Gastroesophageal sphincter (tissue), 4 donors: ENCODE results near the gene ECEL1. TPM values are rescaled to one million over a fixed set of nuclear protein-coding genes. Genes with fewer than 3 reads are reported as not detected.

Experiments
- ATAC-seq: fragments of 150-250 bp; one replicate; pipeline ENCODE4 v1.9.1; 2016; ENCODE audit warnings: mild to moderate bottlenecking, moderate library complexity
- H3K27ac ChIP-seq, 4 donors: fragments of 200-600 bp; sonication (generic) in 3 of 4; 1 replicate in 3 of 4; 2 replicates in 1 of 4; pipeline ENCODE4 v1.5.1; 2016 to 2019
- H3K27me3 ChIP-seq: fragments of 200-600 bp; sonication (generic); one replicate; pipeline ENCODE4 v1.5.1; 2019
- H3K36me3 ChIP-seq, 2 donors: fragments of 200-600 bp; sonication (generic); one replicate each; pipeline ENCODE4 v1.5.1; 2019; ENCODE audit warnings: control low read depth in 1 of 2
- H3K4me1 ChIP-seq, 3 donors: fragments of 200-600 bp; sonication (generic); 1 replicate in 2 of 3; 2 replicates in 1 of 3; pipeline ENCODE4 v1.5.1; 2016 to 2019; ENCODE audit warnings: control low read depth in 2 of 3
- H3K4me3 ChIP-seq, 2 donors: fragments of 200-600 bp; sonication (generic); one replicate each; pipeline ENCODE4 v1.5.1; 2019; ENCODE audit warnings: mild to moderate bottlenecking in 1 of 2, moderate library complexity in 1 of 2
- H3K9me3 ChIP-seq, 3 donors: fragments of 200-600 bp; sonication (generic); one replicate each; pipeline ENCODE4 v1.5.1; 2017 to 2019; ENCODE audit warnings: control low read depth in 2 of 3
- CTCF ChIP-seq, 4 experiments: fragments of 200-600 bp in 2 of 4; fragments of 450-650 bp in 2 of 4; sonication (generic) in 1 of 4; IDR thresholded peaks; one replicate each; pipeline ENCODE4 v1.5.1; 2017 to 2019; ENCODE audit warnings: antibody characterized with exemption in 4 of 4, mild to moderate bottlenecking in 2 of 4, moderate library complexity in 2 of 4
- EP300 ChIP-seq: sonication (generic); formaldehyde crosslinking; IDR thresholded peaks from one replicate; pipeline ENCODE4 v1.6.1; 2017; ENCODE audit warnings: antibody characterized with exemption, mild to moderate bottlenecking
- POLR2A ChIP-seq, 2 donors: fragments of 450-650 bp; IDR thresholded peaks; one replicate each; pipeline ENCODE4 v1.6.1; 2017; ENCODE audit warnings: antibody characterized with exemption in 2 of 2, mild to moderate bottlenecking in 2 of 2, moderate library complexity in 1 of 2
- POLR2AphosphoS5 ChIP-seq: sonication (generic); formaldehyde crosslinking; IDR thresholded peaks from one replicate; pipeline ENCODE4 v1.6.1; 2017; ENCODE audit warnings: antibody characterized with exemption
- WGBS, 2 donors: methylation state at CpG; one replicate each; pipeline ENCODE4 v1.1.5; 2018; ENCODE audit warnings: low coverage in 1 of 2; 5-methylcytosine and 5-hydroxymethylcytosine counted together
- total RNA-seq, 4 donors: library from RNA; depleted of rRNA; stranded (reverse); fragments of >200 nt; gene quantifications; one replicate each; pipeline ENCODE4 v1.1.0, GENCODE V29; 2016

ECEL1 gene
- total RNA-seq, 4 donors from 2014 or later = 1.1 to 1.4 TPM; not detected in 2

- H3K9me3 ChIP-seq = no peaks in the 10 kb centered on the region
- WGBS, 2 donors = no CpG with 5 or more reads among the region's 14 CpGs
- H3K4me3 ChIP-seq = no peak overlapping the region
- TF ChIP-seq CTCF (IDR thresholded peaks at IDR 0.05) = no peak
- TF ChIP-seq EP300 = no peak
- no peak for TF ChIP-seq POLR2AphosphoS5
- no peak for TF ChIP-seq POLR2A (IDR thresholded peaks at IDR 0.05)
- peaks cover 74% of the 10 kb centered on the region for H3K27me3 ChIP-seq
- H3K27ac ChIP-seq = no peak overlapping the region
- peaks cover 0 to 44% (median 25%) of the 10 kb centered on the region in 3 donors for H3K4me1 ChIP-seq
- no peak for ATAC-seq
- H3K36me3 ChIP-seq = no peaks in the 10 kb centered on the region
Measured at GRCh38 chr2:232525199-232525598, 37.6 kb upstream of the ECEL1 start.

- 100% methylated on average over 1 of the region's 6 CpGs; no CpG with 5 or more reads in 1 of the 2 donors for WGBS, 2 donors
- H3K27ac ChIP-seq = no peak overlapping the region
- H3K4me3 ChIP-seq = no peak overlapping the region
- H3K4me1 ChIP-seq = peaks cover 0 to 44% (median 25%) of the 10 kb centered on the region in 3 donors
- no peak for ATAC-seq
- no peaks in the 10 kb centered on the region for H3K36me3 ChIP-seq
- H3K27me3 ChIP-seq = peaks cover 74% of the 10 kb centered on the region
- TF ChIP-seq POLR2A (IDR thresholded peaks at IDR 0.05) (no peak), EP300 (no peak), POLR2AphosphoS5 (no peak)
- no peaks in the 10 kb centered on the region for H3K9me3 ChIP-seq
Measured at GRCh38 chr2:232524771-232525170, 37.1 kb upstream of the ECEL1 start.

GRCh38 chr2:232523682-232524597, 36.3 kb upstream of the ECEL1 start:
- Histone ChIP-seq H3K4me1 (peaks cover 0 to 44% (median 25%) of the 10 kb centered on the region in 3 donors), H3K4me3 (peak overlapping the region in 1 of 2 donors; percentile 40)

GRCh38 chr2:232523402-232523681, 35.7 kb upstream of the ECEL1 start:
- Histone ChIP-seq H3K27ac (no peak overlapping the region), H3K36me3 (no peaks in the 10 kb centered on the region), H3K27me3 (peaks cover 85% of the 10 kb centered on the region), H3K9me3 (no peaks in the 10 kb centered on the region), H3K4me1 (peaks cover 0 to 44% (median 25%) of the 10 kb centered on the region in 3 donors), H3K4me3 (peak overlapping the region in 1 of 2 donors; percentile 40)
- 11% methylated on average over 4 of the region's 16 CpGs; no CpG with 5 or more reads in 1 of the 2 donors for WGBS, 2 donors
- TF ChIP-seq EP300 (no peak), POLR2A (IDR thresholded peaks at IDR 0.05) (no peak), CTCF (IDR thresholded peaks at IDR 0.05) (no peak)
- no peak for ATAC-seq

More at GRCh38 chr2:232523682-232524597, 36.3 kb upstream of the ECEL1 start:
- no peak for ATAC-seq
- H3K27me3 ChIP-seq = peaks cover 81% of the 10 kb centered on the region
- H3K27ac ChIP-seq = no peak overlapping the region
- 20% methylated on average over 1 of the region's 75 CpGs; no CpG with 5 or more reads in 1 of the 2 donors for WGBS, 2 donors
- no peaks in the 10 kb centered on the region for H3K36me3 ChIP-seq
- H3K9me3 ChIP-seq = no peaks in the 10 kb centered on the region
- TF ChIP-seq CTCF (IDR thresholded peaks at IDR 0.05) (peak in 1 of 4 experiments; percentile 18), POLR2A (IDR thresholded peaks at IDR 0.05) (no peak)

GRCh38 chr2:232522623-232523401, 35.2 kb upstream of the ECEL1 start:
- H3K4me3 ChIP-seq = peak overlapping the region in 1 of 2 donors; percentile 40
- peaks cover 80% of the 10 kb centered on the region for H3K27me3 ChIP-seq
- no peak for ATAC-seq

More at GRCh38 chr2:232522623-232523401, 35.2 kb upstream of the ECEL1 start:
- H3K9me3 ChIP-seq = no peaks in the 10 kb centered on the region
- H3K36me3 ChIP-seq = no peaks in the 10 kb centered on the region
- H3K27ac ChIP-seq = no peak overlapping the region
- 0% methylated on average over 1 of the region's 46 CpGs; no CpG with 5 or more reads in 1 of the 2 donors for WGBS, 2 donors
- no peak for TF ChIP-seq EP300
- no peak for TF ChIP-seq CTCF (IDR thresholded peaks at IDR 0.05)
- TF ChIP-seq POLR2AphosphoS5 = no peak
- no peak for TF ChIP-seq POLR2A (IDR thresholded peaks at IDR 0.05)
- H3K4me1 ChIP-seq = peaks cover 0 to 44% (median 25%) of the 10 kb centered on the region in 3 donors
